Epidermal melanocyte (primary cell): ENCODE data around the gene GTPBP10.

Source experiments
- DNase-seq: peaks from one replicate; pipeline ENCODE4 v3.0.0; 2011; ENCODE audit warnings: low spot score; ENCODE audit not compliant: insufficient read length

The GTPBP10 gene

GRCh38 chr7:90430614-90431460, 84.3 kb downstream of the GTPBP10 start:
- no peak for DNase-seq

- no peak for DNase-seq
Measured at GRCh38 chr7:90432752-90433151, 86.2 kb downstream of the GTPBP10 start.

- no peak for DNase-seq
Measured at GRCh38 chr7:90433221-90433620, 86.7 kb downstream of the GTPBP10 start.
